ENCODE results near the gene RALGDS. TPM values are rescaled to one million over a fixed set of nuclear protein-coding genes. Genes with fewer than 3 reads are reported as not detected.

RALGDS gene
- total RNA-seq, 1 experiment from 2014 or later = 22.9 TPM

- no peak overlapping the region for H3K4me3 Mint-ChIP-seq
- no peaks in the 10 kb centered on the region for H3K9me3 Mint-ChIP-seq
- CTCF ChIA-PET = interaction anchor here (0.6 kb wide), 1 partner anchor 92 kb away, joined by 3 read pairs; no protein-coding TSS in a partner anchor
- peaks cover 60% of the 10 kb centered on the region for H3K36me3 Mint-ChIP-seq
- TF ChIP-seq ZNF281 (CRISPR knock-in tag; IDR thresholded peaks at IDR 0.05) (no peak), TEAD4 (CRISPR knock-in tag; IDR thresholded peaks at IDR 0.05) (no peak), PRRX2 (CRISPR knock-in tag; IDR thresholded peaks at IDR 0.05) (no peak)
- 0 out of 2 replicates have a peak overlapping the region, but pooled peaks have one; percentile 41 for H3K27ac Mint-ChIP-seq
- ATAC-seq = no peak
- H3K27me3 Mint-ChIP-seq (ENCODE audit: low read depth) = no peaks in the 10 kb centered on the region
- no peaks in the 10 kb centered on the region for H3K4me1 Mint-ChIP-seq
- POLR2A ChIA-PET = no interaction called here
- DNase-seq (ENCODE audit: low spot score) = no peak
Observed at GRCh38 chr9:133050781-133051180, 70.3 kb downstream of the RALGDS start.

GRCh38 chr9:133050142-133050541 is 70.9 kb downstream of the RALGDS start:
- Mint-ChIP-seq H3K27me3 (ENCODE audit: low read depth) (no peaks in the 10 kb centered on the region), H3K4me3 (no peak overlapping the region), H3K4me1 (no peaks in the 10 kb centered on the region), H3K9me3 (no peaks in the 10 kb centered on the region), H3K36me3 (peaks cover 58% of the 10 kb centered on the region), H3K27ac (no peak overlapping the region)
- no peak for DNase-seq (ENCODE audit: low spot score)
- no peak for ATAC-seq
- ChIA-PET POLR2A (no interaction called here), CTCF (no interaction called here)
- TF ChIP-seq, protein P1, sequence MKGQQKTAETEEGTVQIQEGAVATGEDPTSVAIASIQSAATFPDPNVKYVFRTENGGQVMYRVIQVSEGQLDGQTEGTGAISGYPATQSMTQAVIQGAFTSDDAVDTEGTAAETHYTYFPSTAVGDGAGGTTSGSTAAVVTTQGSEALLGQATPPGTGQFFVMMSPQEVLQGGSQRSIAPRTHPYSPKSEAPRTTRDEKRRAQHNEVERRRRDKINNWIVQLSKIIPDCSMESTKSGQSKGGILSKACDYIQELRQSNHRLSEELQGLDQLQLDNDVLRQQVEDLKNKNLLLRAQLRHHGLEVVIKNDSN (CRISPR knock-in tag; IDR thresholded peaks at IDR 0.05) = no peak
- TF ChIP-seq JAZF1 (CRISPR knock-in tag; IDR thresholded peaks at IDR 0.05) = no peak
- no peak for TF ChIP-seq HMGA2 (CRISPR knock-in tag; IDR thresholded peaks at IDR 0.05)
- no peak for TF ChIP-seq ZNF121 (CRISPR knock-in tag; IDR thresholded peaks at IDR 0.05)

DNA sequence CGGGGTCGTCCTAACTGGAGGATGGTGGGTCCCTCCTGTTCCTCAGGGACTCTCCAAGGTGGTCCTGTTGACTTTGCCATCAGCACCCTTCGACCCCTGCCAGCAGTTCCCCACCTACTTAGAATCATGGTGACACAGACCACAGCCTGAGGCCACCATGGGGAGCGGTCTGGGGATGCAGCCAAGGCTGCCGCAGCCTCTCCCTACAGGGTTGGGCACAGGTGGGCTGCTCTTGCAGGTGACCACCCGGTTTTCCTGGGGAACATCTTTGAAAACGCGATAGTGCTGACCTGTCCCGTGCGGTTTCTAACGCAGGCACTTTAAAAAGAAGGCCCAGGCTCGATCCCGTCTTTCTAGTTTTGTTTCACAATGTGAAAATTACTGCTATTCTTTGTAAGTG is 72.0 kb downstream of the RALGDS start:
- H3K27ac Mint-ChIP-seq = no peak overlapping the region
- DNase-seq (ENCODE audit: low spot score) = no peak
- H3K27me3 Mint-ChIP-seq (ENCODE audit: low read depth) = no peaks in the 10 kb centered on the region
- POLR2A ChIA-PET = no interaction called here
- CTCF ChIA-PET = interaction anchor here (0.7 to 1.9 kb wide), 22 partner anchors 11 to 286 kb away, joined by 3 to 40 read pairs (median 4); partner anchors contain the start of genes GBGT1 and GTF3C5
- no peaks in the 10 kb centered on the region for H3K4me1 Mint-ChIP-seq
- no peak overlapping the region for H3K4me3 Mint-ChIP-seq
- no peak for ATAC-seq
- H3K36me3 Mint-ChIP-seq = peaks cover 63% of the 10 kb centered on the region
- H3K9me3 Mint-ChIP-seq = no peaks in the 10 kb centered on the region
- TF ChIP-seq EMX1 (CRISPR knock-in tag; IDR thresholded peaks at IDR 0.05) (no peak), MYBL2 (CRISPR knock-in tag; IDR thresholded peaks at IDR 0.05) (no peak), NFE2L1 (CRISPR knock-in tag; IDR thresholded peaks at IDR 0.05) (no peak), GTF2I (CRISPR knock-in tag; conservative IDR thresholded peaks at IDR 0.05) (no peak)
- TF ChIP-seq, protein P2, sequence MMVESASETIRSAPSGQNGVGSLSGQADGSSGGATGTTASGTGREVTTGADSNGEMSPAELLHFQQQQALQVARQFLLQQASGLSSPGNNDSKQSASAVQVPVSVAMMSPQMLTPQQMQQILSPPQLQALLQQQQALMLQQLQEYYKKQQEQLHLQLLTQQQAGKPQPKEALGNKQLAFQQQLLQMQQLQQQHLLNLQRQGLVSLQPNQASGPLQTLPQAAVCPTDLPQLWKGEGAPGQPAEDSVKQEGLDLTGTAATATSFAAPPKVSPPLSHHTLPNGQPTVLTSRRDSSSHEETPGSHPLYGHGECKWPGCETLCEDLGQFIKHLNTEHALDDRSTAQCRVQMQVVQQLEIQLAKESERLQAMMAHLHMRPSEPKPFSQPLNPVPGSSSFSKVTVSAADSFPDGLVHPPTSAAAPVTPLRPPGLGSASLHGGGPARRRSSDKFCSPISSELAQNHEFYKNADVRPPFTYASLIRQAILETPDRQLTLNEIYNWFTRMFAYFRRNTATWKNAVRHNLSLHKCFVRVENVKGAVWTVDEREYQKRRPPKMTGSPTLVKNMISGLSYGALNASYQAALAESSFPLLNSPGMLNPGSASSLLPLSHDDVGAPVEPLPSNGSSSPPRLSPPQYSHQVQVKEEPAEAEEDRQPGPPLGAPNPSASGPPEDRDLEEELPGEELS (CRISPR knock-in tag; IDR thresholded peaks at IDR 0.05) = no peak

DNA sequence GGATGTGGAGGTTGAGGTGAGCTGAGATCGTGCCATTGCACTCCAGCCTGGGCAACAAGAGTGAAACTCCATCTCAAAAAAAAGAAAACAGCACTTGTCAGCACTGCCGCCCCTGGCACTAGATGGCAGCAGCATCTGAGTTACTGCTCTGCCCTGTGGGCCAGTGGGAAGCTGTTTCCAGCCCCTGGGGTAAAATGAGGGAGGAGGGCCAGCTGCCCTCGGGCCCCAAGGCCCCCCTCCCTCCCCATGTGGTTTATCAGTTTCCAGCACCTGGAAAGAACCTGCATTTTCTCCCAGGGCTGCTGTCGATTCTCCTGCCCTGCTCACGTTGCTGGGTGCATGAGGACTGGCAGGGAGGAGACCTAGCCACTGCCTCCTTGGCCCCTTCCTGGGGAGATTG is 72.4 kb downstream of the RALGDS start:
- Mint-ChIP-seq H3K36me3 (peaks cover 62% of the 10 kb centered on the region), H3K27ac (no peak overlapping the region), H3K9me3 (no peaks in the 10 kb centered on the region), H3K4me1 (no peaks in the 10 kb centered on the region), H3K4me3 (no peak overlapping the region), H3K27me3 (ENCODE audit: low read depth) (no peaks in the 10 kb centered on the region)
- POLR2A ChIA-PET = no interaction called here
- peak; percentile 43 for DNase-seq (ENCODE audit: low spot score)
- CTCF ChIA-PET = interaction anchor here (0.7 to 1.9 kb wide), 22 partner anchors 11 to 286 kb away, joined by 3 to 40 read pairs (median 4); partner anchors contain the start of genes GBGT1 and GTF3C5
- ATAC-seq = peak; percentile 87
- TF ChIP-seq, protein P3, sequence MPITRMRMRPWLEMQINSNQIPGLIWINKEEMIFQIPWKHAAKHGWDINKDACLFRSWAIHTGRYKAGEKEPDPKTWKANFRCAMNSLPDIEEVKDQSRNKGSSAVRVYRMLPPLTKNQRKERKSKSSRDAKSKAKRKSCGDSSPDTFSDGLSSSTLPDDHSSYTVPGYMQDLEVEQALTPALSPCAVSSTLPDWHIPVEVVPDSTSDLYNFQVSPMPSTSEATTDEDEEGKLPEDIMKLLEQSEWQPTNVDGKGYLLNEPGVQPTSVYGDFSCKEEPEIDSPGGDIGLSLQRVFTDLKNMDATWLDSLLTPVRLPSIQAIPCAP (CRISPR knock-in tag; IDR thresholded peaks at IDR 0.05) = no peak
- TF ChIP-seq NFYB (CRISPR knock-in tag; conservative IDR thresholded peaks at IDR 0.05; ENCODE audit: low read depth) (no peak), CBFB (CRISPR knock-in tag; IDR thresholded peaks at IDR 0.05; ENCODE audit: low read depth) (no peak), USF2 (CRISPR knock-in tag; IDR thresholded peaks at IDR 0.05) (no peak), ZNF396 (CRISPR knock-in tag; IDR thresholded peaks at IDR 0.05; ENCODE audit: borderline replicate concordance) (no peak), ZNF121 (CRISPR knock-in tag; IDR thresholded peaks at IDR 0.05) (no peak), CREB1 (CRISPR knock-in tag; IDR thresholded peaks at IDR 0.05) (no peak), GABPB1 (CRISPR knock-in tag; IDR thresholded peaks at IDR 0.05) (no peak)
- TF ChIP-seq, protein P4, sequence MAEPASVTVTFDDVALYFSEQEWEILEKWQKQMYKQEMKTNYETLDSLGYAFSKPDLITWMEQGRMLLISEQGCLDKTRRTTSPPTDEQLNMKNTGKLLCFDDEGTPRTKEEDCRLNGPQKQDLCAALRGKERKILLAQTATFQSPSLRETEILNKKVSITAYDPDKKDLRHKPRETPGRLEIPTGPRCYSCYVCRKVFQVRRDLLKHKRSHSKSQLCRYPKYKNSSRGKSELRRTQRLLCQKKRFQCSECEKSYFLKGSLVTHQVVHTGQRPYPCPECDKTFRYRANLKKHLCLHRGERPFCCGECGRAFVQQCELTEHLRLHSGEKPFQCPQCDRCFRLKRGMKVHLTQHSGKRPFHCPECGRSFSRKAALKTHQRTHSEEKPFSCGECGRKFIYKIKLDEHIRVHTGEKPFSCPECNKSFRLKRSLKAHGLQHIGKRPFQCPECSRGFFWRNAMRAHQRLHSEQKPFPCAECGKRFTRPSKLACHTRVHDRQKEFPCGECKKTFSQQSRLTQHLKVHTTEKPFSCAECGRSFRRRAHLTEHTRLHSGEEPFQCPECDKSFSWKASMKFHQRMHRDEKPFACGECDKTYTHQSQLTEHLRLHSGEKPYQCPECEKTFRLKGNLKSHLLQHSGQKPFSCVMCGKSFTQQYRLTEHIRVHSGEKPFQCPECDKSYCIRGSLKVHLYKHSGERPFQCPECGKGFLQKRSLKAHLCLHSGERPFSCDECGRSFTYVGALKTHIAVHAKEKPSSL (CRISPR knock-in tag; conservative IDR thresholded peaks at IDR 0.05) = no peak

All from WTC11 (cell line).